Endodermal cell (in vitro differentiated cells): ENCODE measurements around the gene C20orf96. TPM values are rescaled to one million over a fixed set of nuclear protein-coding genes. Genes with fewer than 3 reads are reported as not detected.

Experiments
- DNase-seq: peaks from one replicate; pipeline ENCODE4 v3.0.0-alpha.2; 2017
- H3K27ac ChIP-seq: 2 replicates; pipeline ENCODE4 v1.5.1; 2013; ENCODE audit warnings: mild to moderate bottlenecking, low read depth, low read length, moderate library complexity
- H3K27me3 ChIP-seq: 2 replicates; pipeline ENCODE4 v1.6.1; 2013; ENCODE audit warnings: mild to moderate bottlenecking, low read length, moderate library complexity; ENCODE audit not compliant: insufficient read depth, control insufficient read depth, poor library complexity, severe bottlenecking
- H3K36me3 ChIP-seq: 2 replicates; pipeline ENCODE4 v1.7.0; 2013; ENCODE audit warnings: mild to moderate bottlenecking, low read length, moderate library complexity; ENCODE audit not compliant: control insufficient read depth, insufficient read depth
- H3K4me1 ChIP-seq: one replicate; pipeline ENCODE4 v1.7.0; 2013; ENCODE audit warnings: low read length; ENCODE audit not compliant: control insufficient read depth, insufficient read depth
- H3K4me3 ChIP-seq: 2 replicates; pipeline ENCODE4 v1.5.1; 2013; ENCODE audit warnings: mild to moderate bottlenecking, low read length, moderate library complexity
- H3K9ac ChIP-seq: 2 replicates; pipeline ENCODE4 v1.6.1; 2013; ENCODE audit warnings: mild to moderate bottlenecking, low read length, moderate library complexity; ENCODE audit not compliant: poor library complexity, severe bottlenecking; ENCODE audit errors: extremely low read depth
- H3K9me3 ChIP-seq: 2 replicates; pipeline ENCODE4 v1.6.1; 2013; ENCODE audit warnings: mild to moderate bottlenecking, low read length, moderate library complexity; ENCODE audit not compliant: control insufficient read depth
- H3K27ac Mint-ChIP-seq: 2 replicates; pipeline ENCODE4 v1.8.0; 2020; ENCODE audit warnings: mixed read lengths
- H3K27me3 Mint-ChIP-seq: 2 replicates; pipeline ENCODE4 v1.8.0; 2021; ENCODE audit warnings: mild to moderate bottlenecking, mixed read lengths; ENCODE audit not compliant: insufficient read depth
- H3K36me3 Mint-ChIP-seq: 2 replicates; pipeline ENCODE4 v1.8.0; 2020; ENCODE audit warnings: low read depth, mixed read lengths
- H3K4me1 Mint-ChIP-seq: 2 replicates; pipeline ENCODE4 v1.8.0; 2020; ENCODE audit warnings: mixed read lengths
- H3K4me3 Mint-ChIP-seq: 2 replicates; pipeline ENCODE4 v1.8.0; 2020; ENCODE audit warnings: mild to moderate bottlenecking, moderate library complexity, mixed read lengths
- H3K9me3 Mint-ChIP-seq: 2 replicates; pipeline ENCODE4 v1.8.0; 2020; ENCODE audit warnings: mild to moderate bottlenecking, mixed read lengths
- CTCF ChIP-seq: fragments of 200-600 bp; sonication (generic); conservative IDR thresholded peaks from 2 replicates; pipeline ENCODE4 v1.5.0; 2021; ENCODE audit warnings: antibody characterized with exemption, mild to moderate bottlenecking
- WGBS, 2 experiments: methylation state at CpG; one replicate each; pipeline versions ENCODE4 v1.1.5 to v1.1.7; 2013; ENCODE audit warnings: missing lambda C conversion rate in 2 of 2, mixed read lengths in 1 of 2; ENCODE audit not compliant: insufficient coverage in 1 of 2, insufficient read length in 1 of 2; 5-methylcytosine and 5-hydroxymethylcytosine counted together
- total RNA-seq, 2 donors: library from RNA; stranded (reverse); fragmentation: NEBNext Ultra II Directional in 1 of 2; extraction: Animal tissue kit (Norgen Biotek cat#: 25700) in 1 of 2; gene quantifications; 2 replicates in 1 of 2; 3 replicates in 1 of 2; pipeline ENCODE4 v1.2.1, GENCODE V29; 2021

The C20orf96 gene
- total RNA-seq, 2 donors from 2014 or later = 21.8 to 29.4 TPM

GRCh38 chr20:221258-221830, 69.2 kb downstream of the C20orf96 start:
- Histone ChIP-seq H3K27me3 (peaks cover 51% of the 10 kb centered on the region), H3K36me3 (no peaks in the 10 kb centered on the region), H3K4me3 (no peak overlapping the region), H3K9me3 (no peaks in the 10 kb centered on the region), H3K27ac (no peak overlapping the region), H3K4me1 (no peaks in the 10 kb centered on the region), H3K9ac (no peak overlapping the region)
- no peak overlapping the region for H3K4me3 Mint-ChIP-seq
- no peaks in the 10 kb centered on the region for H3K4me1 Mint-ChIP-seq
- 71% methylated on average over 1 of the region's 1 CpG; no CpG with 5 or more reads in 1 of the 2 experiments for WGBS, 2 experiments
- TF ChIP-seq CTCF = no peak
- no peak overlapping the region for H3K27ac Mint-ChIP-seq
- DNase-seq = no peak
- no peaks in the 10 kb centered on the region for H3K9me3 Mint-ChIP-seq
- no peaks in the 10 kb centered on the region for H3K36me3 Mint-ChIP-seq
- peaks cover 54% of the 10 kb centered on the region for H3K27me3 Mint-ChIP-seq

Other genes starting within 250 kb of the C20orf96 start
- not detected for gene DEFB125, start 203.1 kb downstream of the C20orf96 start, total RNA-seq
- not detected for gene DEFB126, start 148.2 kb downstream of the C20orf96 start, total RNA-seq
- not detected for gene DEFB127, start 133.3 kb downstream of the C20orf96 start, total RNA-seq
- not detected for gene DEFB128, start 101.0 kb downstream of the C20orf96 start, total RNA-seq
- gene DEFB129, start 63.5 kb downstream of the C20orf96 start, total RNA-seq = not detected
- gene DEFB132, start 33.0 kb downstream of the C20orf96 start, total RNA-seq = not detected
- gene ZCCHC3, start 6.8 kb upstream of the C20orf96 start, total RNA-seq = 10 to 100 TPM; 39.5 to 46.1 TPM
- gene SOX12, start 34.8 kb upstream of the C20orf96 start, total RNA-seq = 10 to 100 TPM; 71.4 to 81.7 TPM
- gene NRSN2, start 56.4 kb upstream of the C20orf96 start, total RNA-seq = 10 to 100 TPM; 24.7 to 38.4 TPM
- gene TRIB3, start 90.0 kb upstream of the C20orf96 start, total RNA-seq = 1 to 10 TPM; 4.0 TPM
- 10 to 100 TPM; 61.7 to 63.7 TPM for gene RBCK1, start 117.5 kb upstream of the C20orf96 start, total RNA-seq
- 10 to 100 TPM; 24.9 to 28.0 TPM for gene TBC1D20, start 171.8 kb upstream of the C20orf96 start, total RNA-seq